ENCODE results near the gene SORL1. TPM values are rescaled to one million over a fixed set of nuclear protein-coding genes. Genes with fewer than 3 reads are reported as not detected.

Gene SORL1
- polyA plus RNA-seq, 1 donor from 2014 or later = 6.5 TPM

- Histone ChIP-seq H3K27me3 (ENCODE audit: insufficient read depth, low read depth, low read length) (no peaks in the 10 kb centered on the region), H3K9me2 (ENCODE audit: insufficient read depth, low read length) (no peaks in the 10 kb centered on the region), H3K9ac (ENCODE audit: low read length) (no peak overlapping the region), H3K36me3 (ENCODE audit: insufficient read depth, low read length) (no peaks in the 10 kb centered on the region), H3K4me3 (ENCODE audit: low read length) (no peak overlapping the region), H3K79me2 (replicated peaks; ENCODE audit: insufficient read depth, low read length) (no peaks in the 10 kb centered on the region), H3K4me2 (ENCODE audit: low read length) (no peak overlapping the region), H2AFZ (ENCODE audit: low read depth, low read length) (no peak overlapping the region), H3F3A (ENCODE audit: insufficient read depth, low read length, poor library complexity, severe bottlenecking) (no peaks in the 10 kb centered on the region), H3K9me3 (ENCODE audit: low read length) (no peaks in the 10 kb centered on the region), H4K20me1 (ENCODE audit: insufficient read depth) (no peaks in the 10 kb centered on the region), H3K27ac (ENCODE audit: low read length) (no peak overlapping the region)
- TF ChIP-seq RAD21 (conservative IDR thresholded peaks at IDR 0.05) = peak; percentile 98
- no peak for TF ChIP-seq TAF1 (IDR thresholded peaks at IDR 0.05; ENCODE audit: low read depth)
- no peak for TF ChIP-seq EZH2 (IDR thresholded peaks at IDR 0.05; ENCODE audit: borderline replicate concordance, insufficient read depth, low read length, poor library complexity, severe bottlenecking)
- no peak for TF ChIP-seq MXI1 (conservative IDR thresholded peaks at IDR 0.05; ENCODE audit: poor library complexity, severe bottlenecking)
- peak; percentile 95 for TF ChIP-seq CTCF (IDR thresholded peaks at IDR 0.05; ENCODE audit: poor library complexity, severe bottlenecking)
- TF ChIP-seq EP300 (conservative IDR thresholded peaks at IDR 0.05; ENCODE audit: poor library complexity, severe bottlenecking) = no peak
- peak; percentile 97 for TF ChIP-seq SMC3 (conservative IDR thresholded peaks at IDR 0.05; ENCODE audit: poor library complexity)
Measured at GRCh38 chr11:121591405-121592033, 139.4 kb downstream of the SORL1 start.

GRCh38 chr11:121592708-121593107 lies 140.6 kb downstream of the SORL1 start:
- Histone ChIP-seq H3K79me2 (replicated peaks; ENCODE audit: insufficient read depth, low read length) (no peaks in the 10 kb centered on the region), H4K20me1 (ENCODE audit: insufficient read depth) (no peaks in the 10 kb centered on the region), H2AFZ (ENCODE audit: low read depth, low read length) (no peak overlapping the region), H3K36me3 (ENCODE audit: insufficient read depth, low read length) (no peaks in the 10 kb centered on the region), H3K27ac (ENCODE audit: low read length) (no peak overlapping the region), H3F3A (ENCODE audit: insufficient read depth, low read length, poor library complexity, severe bottlenecking) (no peaks in the 10 kb centered on the region), H3K9me3 (ENCODE audit: low read length) (no peaks in the 10 kb centered on the region), H3K4me2 (ENCODE audit: low read length) (no peak overlapping the region), H3K27me3 (ENCODE audit: insufficient read depth, low read depth, low read length) (no peaks in the 10 kb centered on the region), H3K4me3 (ENCODE audit: low read length) (no peak overlapping the region), H3K9me2 (ENCODE audit: insufficient read depth, low read length) (no peaks in the 10 kb centered on the region), H3K9ac (ENCODE audit: low read length) (no peak overlapping the region)
- TF ChIP-seq TAF1 (IDR thresholded peaks at IDR 0.05; ENCODE audit: low read depth) (no peak), EP300 (conservative IDR thresholded peaks at IDR 0.05; ENCODE audit: poor library complexity, severe bottlenecking) (no peak), SMC3 (conservative IDR thresholded peaks at IDR 0.05; ENCODE audit: poor library complexity) (no peak), RAD21 (conservative IDR thresholded peaks at IDR 0.05) (no peak), EZH2 (IDR thresholded peaks at IDR 0.05; ENCODE audit: borderline replicate concordance, insufficient read depth, low read length, poor library complexity, severe bottlenecking) (no peak), POLR2AphosphoS5 (IDR thresholded peaks at IDR 0.05) (no peak), CTCF (IDR thresholded peaks at IDR 0.05; ENCODE audit: poor library complexity, severe bottlenecking) (no peak), MXI1 (conservative IDR thresholded peaks at IDR 0.05; ENCODE audit: poor library complexity, severe bottlenecking) (no peak), REST (IDR thresholded peaks at IDR 0.05; ENCODE audit: borderline replicate concordance) (no peak)

All from neural cell (in vitro differentiated cells).